ENCODE results near the gene REEP5.

REEP5 gene

GRCh38 chr5:112948458-112948857 lies 26.4 kb upstream of the REEP5 start:
- ATAC-seq (no peak), DNase-seq (no peak)
- H3K4me1 Mint-ChIP-seq, result no peaks in the 10 kb centered on the region
- no peak overlapping the region for H3K4me3 Mint-ChIP-seq
- H3K9me3 Mint-ChIP-seq, result no peaks in the 10 kb centered on the region
- no peaks in the 10 kb centered on the region for H3K27me3 Mint-ChIP-seq
- no peak overlapping the region for H3K27ac Mint-ChIP-seq

DNA sequence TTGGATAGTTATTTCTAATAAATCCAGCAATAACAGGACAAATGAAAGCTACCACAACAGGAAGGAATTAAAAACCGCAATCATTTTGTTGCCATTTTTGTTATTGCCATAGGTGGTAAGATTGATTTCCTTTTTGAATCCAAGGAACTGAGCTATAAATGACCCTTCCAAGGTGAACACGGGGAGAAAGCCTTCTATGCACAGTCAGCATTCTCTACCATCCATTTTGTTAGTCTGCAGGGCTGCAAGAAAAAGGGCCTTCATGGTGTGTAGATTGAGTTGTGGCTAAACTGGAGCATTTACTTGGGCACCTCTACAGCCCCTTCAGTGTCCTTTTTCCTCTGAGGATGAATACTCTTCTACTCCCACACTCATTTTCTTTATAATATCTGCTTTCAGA lies 18.6 kb upstream of the REEP5 start:
- Mint-ChIP-seq H3K27me3 (no peaks in the 10 kb centered on the region), H3K4me3 (no peak overlapping the region), H3K9me3 (no peaks in the 10 kb centered on the region), H3K27ac (no peak overlapping the region), H3K4me1 (no peaks in the 10 kb centered on the region)
- DNase-seq, result no peak
- ATAC-seq, result no peak

DNA sequence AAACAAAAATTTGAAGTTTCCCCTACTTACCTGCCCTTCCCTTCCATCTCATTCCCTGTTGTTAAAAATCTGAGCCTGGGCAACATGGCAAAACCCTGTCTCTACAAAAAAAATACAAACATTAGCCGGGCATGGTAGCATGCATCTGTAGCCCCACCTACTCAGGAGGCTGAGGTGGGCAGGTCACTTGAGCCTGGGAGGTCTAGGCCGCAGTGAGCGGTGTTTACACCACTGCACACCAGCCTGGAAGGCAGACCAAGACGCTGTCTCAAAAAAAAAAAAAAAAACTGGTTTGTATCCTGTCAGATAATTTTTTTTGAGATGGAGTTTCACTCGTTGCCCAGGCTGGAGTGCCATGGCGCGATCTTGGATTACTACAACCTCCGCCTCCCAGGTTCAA lies 16.3 kb upstream of the REEP5 start:
- ATAC-seq, result no peak

DNA sequence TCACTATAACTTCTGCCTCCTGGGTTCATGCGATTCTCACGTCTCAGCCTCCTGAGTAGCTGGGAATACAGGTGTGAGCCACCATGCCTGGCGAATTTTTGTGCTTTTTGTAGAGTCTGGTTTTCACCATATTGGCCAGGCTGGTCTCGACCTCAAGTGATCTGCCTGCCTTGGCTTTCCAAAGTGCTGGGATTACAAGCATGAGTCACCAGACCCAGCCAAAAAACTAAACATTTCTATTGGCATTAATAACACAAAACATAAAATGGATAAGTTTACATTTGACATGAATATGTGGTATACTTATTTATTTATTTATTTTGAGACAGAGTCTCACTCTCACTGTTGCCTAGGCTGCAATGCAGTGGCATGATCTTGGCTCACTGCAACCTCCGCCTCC lies 13.6 kb upstream of the REEP5 start:
- DNase-seq (no peak), ATAC-seq (no peak)
- H3K4me3 Mint-ChIP-seq, result no peak overlapping the region
- H3K27me3 Mint-ChIP-seq, result no peaks in the 10 kb centered on the region
- peaks cover 4 to 10% of the 10 kb centered on the region in 2 donors for H3K9me3 Mint-ChIP-seq
- H3K4me1 Mint-ChIP-seq, result peaks cover 15% of the 10 kb centered on the region
- no peak overlapping the region for H3K27ac Mint-ChIP-seq

More for the DNA sequence above, 16.3 kb upstream of the REEP5 start:
- no peak overlapping the region for H3K27ac Mint-ChIP-seq
- no peaks in the 10 kb centered on the region for H3K27me3 Mint-ChIP-seq
- H3K4me1 Mint-ChIP-seq, result peaks cover 6% of the 10 kb centered on the region
- no peak for DNase-seq
- H3K4me3 Mint-ChIP-seq, result no peak overlapping the region
- H3K9me3 Mint-ChIP-seq, result peaks cover 4 to 10% of the 10 kb centered on the region in 2 donors

DNA sequence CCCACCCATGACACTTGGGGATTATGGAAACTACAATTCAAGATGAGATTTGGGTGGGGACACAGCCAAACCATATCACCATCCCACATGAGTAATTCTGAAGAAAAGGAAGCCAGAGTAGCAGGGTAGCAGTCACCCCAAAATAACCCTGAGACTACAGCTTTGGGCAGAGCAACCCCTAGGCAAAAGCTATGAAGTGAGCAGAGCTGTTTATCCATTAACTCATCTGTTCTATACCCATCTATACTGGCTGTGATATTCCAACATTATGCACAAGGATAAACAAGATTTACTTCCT lies 12.3 kb upstream of the REEP5 start:
- ATAC-seq (no peak), DNase-seq (no peak)
- Mint-ChIP-seq H3K9me3 (peaks cover 4 to 10% of the 10 kb centered on the region in 2 donors), H3K27me3 (no peaks in the 10 kb centered on the region), H3K4me1 (peaks cover 29% of the 10 kb centered on the region), H3K27ac (no peak overlapping the region), H3K4me3 (no peak overlapping the region)

DNA sequence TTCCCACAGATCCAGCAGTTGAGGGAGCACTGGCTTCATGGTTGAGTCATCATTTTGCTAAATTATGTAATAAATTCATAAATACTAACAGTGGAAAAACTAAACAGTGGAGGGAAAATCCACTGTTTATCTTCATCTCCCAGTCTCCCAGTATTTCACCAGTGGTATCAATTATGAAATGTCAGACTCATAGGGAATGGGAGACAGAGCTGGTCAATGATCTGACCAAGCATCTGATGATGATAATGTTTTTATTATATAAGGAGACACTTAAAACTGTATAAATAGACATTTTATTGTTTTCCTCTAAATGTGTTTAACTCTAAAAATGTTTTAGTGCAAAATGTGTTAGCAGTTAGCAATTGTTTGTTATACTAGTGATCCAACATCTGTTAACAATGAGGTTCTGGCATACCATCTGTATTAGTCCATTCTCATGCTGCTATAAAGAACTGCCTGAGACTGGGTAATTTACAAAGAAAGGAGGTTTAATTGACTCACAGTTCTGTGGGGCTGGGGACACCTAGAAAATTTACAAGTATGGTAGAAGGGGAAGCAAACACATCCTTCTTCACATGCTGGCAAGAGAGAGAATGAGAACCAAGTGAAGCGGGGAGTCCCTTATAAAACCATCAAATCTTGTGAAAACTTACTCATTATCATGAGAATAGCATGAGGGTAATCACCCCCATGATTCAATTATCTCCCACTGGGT lies 11.8 kb upstream of the REEP5 start:
- Mint-ChIP-seq H3K4me3 (no peak overlapping the region), H3K27me3 (no peaks in the 10 kb centered on the region), H3K9me3 (peaks cover 4 to 10% of the 10 kb centered on the region in 2 donors), H3K4me1 (peaks cover 34% of the 10 kb centered on the region), H3K27ac (no peak overlapping the region)
- DNase-seq, result no peak
- ATAC-seq, result peak; percentile 14

GRCh38 chr5:112933105-112933504 lies 11.1 kb upstream of the REEP5 start:
- no peaks in the 10 kb centered on the region for H3K27me3 Mint-ChIP-seq
- no peak overlapping the region for H3K4me3 Mint-ChIP-seq
- peaks cover 4 to 10% of the 10 kb centered on the region in 2 donors for H3K9me3 Mint-ChIP-seq
- ATAC-seq (no peak), DNase-seq (no peak)
- H3K27ac Mint-ChIP-seq, result no peak overlapping the region
- peaks cover 41% of the 10 kb centered on the region for H3K4me1 Mint-ChIP-seq

DNA sequence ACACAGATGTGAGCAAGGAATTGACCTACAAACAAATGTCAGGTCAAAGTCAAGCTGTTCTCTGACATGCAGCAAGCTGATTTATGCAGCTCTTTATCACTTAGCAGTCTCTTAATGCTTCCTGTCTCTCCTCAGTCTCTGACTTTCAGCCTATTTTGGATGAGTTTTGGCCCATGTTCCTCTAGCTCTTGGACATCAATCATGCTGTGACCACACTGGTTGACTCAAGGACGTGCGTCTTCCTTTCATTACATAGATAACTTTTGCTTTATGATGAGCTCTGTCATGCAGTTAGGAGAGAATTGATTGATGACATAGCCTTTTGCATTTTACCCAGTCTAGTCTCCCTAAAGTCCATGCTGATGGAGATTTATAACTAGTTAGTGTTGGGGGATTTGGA lies 9.4 kb upstream of the REEP5 start:
- no peak overlapping the region for H3K27ac Mint-ChIP-seq
- H3K4me3 Mint-ChIP-seq, result no peak overlapping the region
- peaks cover 4 to 10% of the 10 kb centered on the region in 2 donors for H3K9me3 Mint-ChIP-seq
- DNase-seq (no peak), ATAC-seq (no peak)
- no peaks in the 10 kb centered on the region for H3K27me3 Mint-ChIP-seq
- H3K4me1 Mint-ChIP-seq, result peaks cover 48% of the 10 kb centered on the region

DNA sequence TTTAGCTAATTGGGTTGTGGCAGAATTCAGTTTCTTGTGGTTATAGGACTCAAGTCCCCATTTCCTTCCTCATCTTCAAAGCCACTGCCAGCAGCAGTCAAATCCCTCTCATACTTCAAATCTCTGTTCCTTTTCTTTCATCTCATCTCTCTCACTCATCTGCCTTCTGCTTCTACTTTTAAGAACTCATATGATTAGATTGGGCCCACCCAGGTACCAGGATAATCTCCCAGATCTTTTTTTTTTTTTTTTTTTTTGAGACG lies 8.0 kb upstream of the REEP5 start:
- Mint-ChIP-seq H3K27ac (no peak overlapping the region), H3K27me3 (no peaks in the 10 kb centered on the region), H3K4me1 (peaks cover 48% of the 10 kb centered on the region), H3K9me3 (peaks cover 4 to 10% of the 10 kb centered on the region in 2 donors), H3K4me3 (peak overlapping the region; percentile 14 to 69)
- ATAC-seq (peak; percentile 51), DNase-seq (no peak)

GRCh38 chr5:112929336-112930081 lies 7.5 kb upstream of the REEP5 start:
- DNase-seq (peak in 1 of 2 donors; percentile 14), ATAC-seq (peak; percentile 87)
- H3K4me1 Mint-ChIP-seq, result peaks cover 48% of the 10 kb centered on the region
- no peaks in the 10 kb centered on the region for H3K27me3 Mint-ChIP-seq
- peak overlapping the region; percentile 65 to 85 for H3K27ac Mint-ChIP-seq
- peaks cover 4 to 9% of the 10 kb centered on the region in 2 donors for H3K9me3 Mint-ChIP-seq
- H3K4me3 Mint-ChIP-seq, result peak overlapping the region; percentile 64 to 69

DNA sequence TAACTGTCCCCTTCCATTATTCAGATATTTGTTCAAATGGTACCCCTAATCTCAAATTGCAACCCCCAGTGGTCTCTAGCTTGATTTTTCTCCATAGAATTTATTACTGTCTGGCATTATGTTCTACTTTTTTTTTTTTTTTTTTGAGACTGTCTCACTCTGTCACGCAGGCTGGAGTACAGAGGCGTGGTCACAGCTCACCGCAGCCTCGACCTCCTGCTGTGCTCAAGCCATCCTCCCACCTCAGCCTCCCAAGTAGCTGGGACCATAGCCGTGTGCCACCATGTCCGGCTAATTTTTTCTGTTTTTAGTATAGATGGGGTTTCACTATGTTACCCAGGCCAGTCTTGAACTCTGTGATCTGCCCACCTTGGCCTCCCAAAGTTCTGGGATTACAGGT lies 2.0 kb upstream of the REEP5 start:
- ATAC-seq (no peak), DNase-seq (no peak)
- H3K4me1 Mint-ChIP-seq, result peaks cover 48% of the 10 kb centered on the region
- no peaks in the 10 kb centered on the region for H3K9me3 Mint-ChIP-seq
- H3K27ac Mint-ChIP-seq, result no peak overlapping the region
- no peaks in the 10 kb centered on the region for H3K27me3 Mint-ChIP-seq
- peak overlapping the region; percentile 66 to 99 for H3K4me3 Mint-ChIP-seq

DNA sequence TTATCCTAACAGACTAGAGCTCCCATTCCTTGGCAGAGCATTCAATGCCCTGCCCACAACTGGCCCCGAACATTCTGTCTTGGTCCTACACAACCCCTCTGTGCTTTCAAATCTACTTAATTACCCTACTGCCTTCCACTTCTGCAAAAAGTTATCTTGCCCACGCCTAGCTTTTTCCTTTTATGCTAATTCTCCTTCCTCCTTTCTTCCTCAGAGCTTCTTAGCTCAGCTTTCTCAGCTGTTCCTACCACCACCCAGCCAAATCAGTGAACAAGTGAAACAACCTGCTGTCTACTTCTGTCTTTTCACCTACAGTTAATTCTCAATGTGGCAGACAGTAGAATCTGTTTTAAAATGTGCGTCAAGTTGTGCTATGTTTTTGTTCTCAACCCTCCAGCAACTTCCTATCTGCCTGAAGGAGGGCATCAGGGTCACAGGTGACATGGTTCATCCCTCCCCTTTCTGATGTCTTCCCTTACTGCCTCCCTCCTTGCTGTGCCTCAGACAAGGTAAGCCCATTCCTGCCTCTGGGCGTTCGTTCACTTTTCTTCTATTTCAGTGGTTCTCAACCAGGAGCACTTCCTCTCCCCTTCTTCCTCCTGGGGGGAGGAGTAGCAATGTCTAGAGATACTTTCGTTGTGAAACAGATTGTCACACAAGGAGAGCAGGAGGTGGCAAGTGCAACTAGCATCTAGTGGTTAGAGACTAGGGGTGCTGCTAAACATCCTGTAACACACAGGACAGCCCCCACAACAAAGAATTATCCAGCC lies 1.3 kb upstream of the REEP5 start:
- DNase-seq (peak; percentile 28 to 29), ATAC-seq (peak; percentile 32)
- Mint-ChIP-seq H3K9me3 (no peaks in the 10 kb centered on the region), H3K27me3 (no peaks in the 10 kb centered on the region), H3K4me1 (peaks cover 48% of the 10 kb centered on the region), H3K27ac (peak overlapping the region; percentile 0 to 68), H3K4me3 (peak overlapping the region; percentile 66 to 99)

- peak; percentile 67 to 72 for DNase-seq
- Mint-ChIP-seq H3K9me3 (no peaks in the 10 kb centered on the region), H3K4me1 (peaks cover 60% of the 10 kb centered on the region), H3K27me3 (no peaks in the 10 kb centered on the region), H3K4me3 (peak overlapping the region; percentile 99 to 100), H3K27ac (peak overlapping the region in 1 of 2 donors; percentile 99)
- ATAC-seq, result peak; percentile 73
Measured at GRCh38 chr5:112921026-112921832, 798 bp downstream of the REEP5 start.

- ATAC-seq, result no peak
- peak overlapping the region in 1 of 2 donors; percentile 99 for H3K4me3 Mint-ChIP-seq
- no peak for DNase-seq
- no peaks in the 10 kb centered on the region for H3K27me3 Mint-ChIP-seq
- peaks cover 68% of the 10 kb centered on the region for H3K4me1 Mint-ChIP-seq
- no peaks in the 10 kb centered on the region for H3K9me3 Mint-ChIP-seq
- no peak overlapping the region for H3K27ac Mint-ChIP-seq
Measured at GRCh38 chr5:112919972-112920371, 2.1 kb downstream of the REEP5 start.

DNA sequence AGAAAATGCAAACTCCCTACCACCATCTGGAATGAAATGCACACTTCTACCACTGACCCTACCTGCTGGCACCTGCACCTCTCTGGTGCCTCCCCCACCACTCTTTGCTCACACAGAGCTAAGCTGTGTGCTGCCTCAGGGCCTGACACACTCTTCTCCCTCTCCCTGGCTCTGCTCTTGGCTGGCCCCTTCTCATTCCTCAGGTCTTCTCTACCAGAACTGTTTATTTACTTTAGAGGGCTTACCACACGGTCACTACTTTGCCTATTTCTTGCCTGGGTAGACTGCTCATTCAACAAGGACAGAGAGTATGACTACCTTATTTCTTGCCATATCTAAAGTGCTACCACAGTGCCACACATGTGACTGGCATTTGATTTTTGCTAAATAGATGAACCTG lies 3.3 kb downstream of the REEP5 start:
- peak overlapping the region in 1 of 2 donors; percentile 6 for H3K4me3 Mint-ChIP-seq
- H3K27ac Mint-ChIP-seq, result no peak overlapping the region
- H3K27me3 Mint-ChIP-seq, result no peaks in the 10 kb centered on the region
- H3K4me1 Mint-ChIP-seq, result peaks cover 61% of the 10 kb centered on the region
- DNase-seq (no peak), ATAC-seq (no peak)
- H3K9me3 Mint-ChIP-seq, result no peaks in the 10 kb centered on the region

Measured in stimulated activated naive CD8-positive, alpha-beta T cell treated with anti-CD3 and anti-CD28 coated beads, Interleukin-15, amount 100 ng/mL, for 72 hours (primary cell).